BLaER1 treated with 17β-estradiol and CSF1 and Interleukin-3, amounts not matched to agents 10 nM and 100 nM (cell line): ENCODE measurements around the gene ZNF512B.

Experiments used
- H3K27ac ChIP-seq, 11 experiments: shearing (Covaris generic); formaldehyde crosslinking; 2 replicates each; pipeline ENCODE4 v1.8.1; 2022
- H3K27me3 ChIP-seq, 11 experiments: shearing (Covaris generic); formaldehyde crosslinking; 2 replicates each; pipeline ENCODE4 v1.8.1; 2022
- H3K36me3 ChIP-seq, 11 experiments: shearing (Covaris generic); formaldehyde crosslinking; 2 replicates each; pipeline ENCODE4 v1.8.1; 2022
- H3K4me1 ChIP-seq, 10 experiments: shearing (Covaris generic); formaldehyde crosslinking; 2 replicates each; pipeline ENCODE4 v1.8.1; 2022
- H3K4me2 ChIP-seq, 11 experiments: shearing (Covaris generic); formaldehyde crosslinking; 2 replicates each; pipeline ENCODE4 v1.8.1; 2022
- H3K4me3 ChIP-seq, 10 experiments: shearing (Covaris generic); formaldehyde crosslinking; 2 replicates each; pipeline ENCODE4 v1.8.1; 2022
- H3K9ac ChIP-seq, 11 experiments: shearing (Covaris generic); formaldehyde crosslinking; 2 replicates each; pipeline ENCODE4 v1.8.1; 2022
- H3K9me3 ChIP-seq, 11 experiments: shearing (Covaris generic); formaldehyde crosslinking; replicated peaks in 1 of 11; 2 replicates each; pipeline ENCODE4 v1.8.1; 2022
- H4K20me1 ChIP-seq, 11 experiments: shearing (Covaris generic); formaldehyde crosslinking; 2 replicates each; pipeline ENCODE4 v1.8.1; 2022
- Cebpa-rat ChIP-seq, 11 experiments: shearing (Covaris generic); IDR thresholded peaks; 2 replicates each; pipeline ENCODE4 v1.8.1; 2022

The ZNF512B gene

GRCh38 chr20:63945031-63945658, 24.6 kb downstream of the ZNF512B start:
- peaks cover 93 to 96% (median 95%) of the 10 kb centered on the region in 11 experiments for H4K20me1 ChIP-seq
- TF ChIP-seq Cebpa-rat (IDR thresholded peaks at IDR 0.05) = no peak
- no peaks in the 10 kb centered on the region for H3K9me3 ChIP-seq
- peak overlapping the region in 2 of 11 experiments; percentile 18 to 44; a peak in 2 of 22 replicates for H3K9ac ChIP-seq
- peaks cover 48 to 60% (median 55%) of the 10 kb centered on the region in 11 experiments for H3K36me3 ChIP-seq
- no peaks in the 10 kb centered on the region for H3K27me3 ChIP-seq
- no peak overlapping the region for H3K4me3 ChIP-seq
- peaks cover 62 to 71% (median 66%) of the 10 kb centered on the region in 10 experiments for H3K4me1 ChIP-seq
- H3K27ac ChIP-seq = no peak overlapping the region
- no peak overlapping the region for H3K4me2 ChIP-seq

GRCh38 chr20:63944078-63944941, 25.4 kb downstream of the ZNF512B start:
- H3K27ac ChIP-seq = no peak overlapping the region
- peak overlapping the region in 1 of 11 experiments; percentile 54; a peak in 3 of 22 replicates for H3K9ac ChIP-seq
- peaks cover 53 to 69% (median 62%) of the 10 kb centered on the region in 11 experiments for H3K36me3 ChIP-seq
- peaks cover 93 to 96% (median 95%) of the 10 kb centered on the region in 11 experiments for H4K20me1 ChIP-seq
- TF ChIP-seq Cebpa-rat (IDR thresholded peaks at IDR 0.05) = no peak
- H3K4me1 ChIP-seq = peaks cover 56 to 66% (median 61%) of the 10 kb centered on the region in 10 experiments
- H3K27me3 ChIP-seq = no peaks in the 10 kb centered on the region
- H3K4me3 ChIP-seq = no peak overlapping the region
- H3K9me3 ChIP-seq = no peaks in the 10 kb centered on the region
- no peak overlapping the region for H3K4me2 ChIP-seq

- TF ChIP-seq Cebpa-rat (IDR thresholded peaks at IDR 0.05) = no peak
- peak overlapping the region in 3 of 11 experiments; percentile 50 to 56 (median 54); a peak in 3 of 22 replicates for H3K9ac ChIP-seq
- no peak overlapping the region for H3K4me3 ChIP-seq
- H3K4me1 ChIP-seq = peaks cover 50 to 65% (median 57%) of the 10 kb centered on the region in 10 experiments
- peak overlapping the region in 1 of 11 experiments; percentile 67; a peak in 1 of 22 replicates for H3K27ac ChIP-seq
- no peaks in the 10 kb centered on the region; a peak in 1 of 22 replicates for H3K9me3 ChIP-seq
- H3K27me3 ChIP-seq = no peaks in the 10 kb centered on the region
- peak overlapping the region in 3 of 11 experiments; percentile 9 to 73 (median 70); a peak in 1 of 22 replicates for H3K4me2 ChIP-seq
- peaks cover 58 to 74% (median 67%) of the 10 kb centered on the region in 11 experiments for H3K36me3 ChIP-seq
- H4K20me1 ChIP-seq = peaks cover 93 to 96% (median 95%) of the 10 kb centered on the region in 11 experiments
Measured at GRCh38 chr20:63943808-63944077, 26.0 kb downstream of the ZNF512B start.

- Histone ChIP-seq H3K9ac (peak overlapping the region in 10 of 11 experiments; percentile 3 to 67 (median 53); a peak in 15 of 22 replicates), H3K27ac (peak overlapping the region in 9 of 11 experiments; percentile 48 to 78 (median 65); a peak in 15 of 22 replicates), H3K36me3 (peaks cover 60 to 78% (median 71%) of the 10 kb centered on the region in 11 experiments), H3K9me3 (no peaks in the 10 kb centered on the region; a peak in 1 of 22 replicates), H4K20me1 (peaks cover 91 to 95% (median 94%) of the 10 kb centered on the region in 11 experiments), H3K4me3 (peak overlapping the region in 2 of 10 experiments; percentile 39 to 40; a peak in 3 of 20 replicates), H3K27me3 (no peaks in the 10 kb centered on the region), H3K4me2 (peak overlapping the region; percentile 49 to 87 (median 73); a peak in 21 of 22 replicates), H3K4me1 (peaks cover 44 to 61% (median 51%) of the 10 kb centered on the region in 10 experiments)
- TF ChIP-seq Cebpa-rat (IDR thresholded peaks at IDR 0.05) = no peak
Measured at GRCh38 chr20:63942969-63943807, 26.5 kb downstream of the ZNF512B start.

- Histone ChIP-seq H3K4me2 (peak overlapping the region; percentile 49 to 87 (median 73)), H4K20me1 (peaks cover 91 to 95% (median 94%) of the 10 kb centered on the region in 11 experiments), H3K27ac (peak overlapping the region in 9 of 11 experiments; percentile 48 to 78 (median 65); a peak in 17 of 22 replicates), H3K27me3 (no peaks in the 10 kb centered on the region), H3K9me3 (no peaks in the 10 kb centered on the region; a peak in 1 of 22 replicates), H3K36me3 (peaks cover 64 to 86% (median 79%) of the 10 kb centered on the region in 11 experiments), H3K4me1 (peaks cover 37 to 53% (median 44%) of the 10 kb centered on the region in 10 experiments), H3K4me3 (peak overlapping the region in 2 of 10 experiments; percentile 39 to 40; a peak in 5 of 20 replicates), H3K9ac (peak overlapping the region in 10 of 11 experiments; percentile 3 to 67 (median 53); a peak in 15 of 22 replicates)
- TF ChIP-seq Cebpa-rat (IDR thresholded peaks at IDR 0.05) = no peak
Measured at GRCh38 chr20:63942250-63942951, 27.3 kb downstream of the ZNF512B start.

- peak overlapping the region in 9 of 10 experiments; percentile 9 to 54 (median 28); a peak in 7 of 20 replicates for H3K4me3 ChIP-seq
- H3K36me3 ChIP-seq = peaks cover 69 to 89% (median 87%) of the 10 kb centered on the region in 11 experiments
- peak overlapping the region in 10 of 11 experiments; percentile 62 to 78 (median 72); a peak in 20 of 22 replicates for H3K27ac ChIP-seq
- peaks cover 31 to 47% (median 37%) of the 10 kb centered on the region in 10 experiments for H3K4me1 ChIP-seq
- TF ChIP-seq Cebpa-rat (IDR thresholded peaks at IDR 0.05) = no peak
- H3K27me3 ChIP-seq = no peaks in the 10 kb centered on the region
- H3K4me2 ChIP-seq = peak overlapping the region; percentile 69 to 90 (median 82)
- peak overlapping the region; percentile 26 to 64 (median 47); a peak in 19 of 22 replicates for H3K9ac ChIP-seq
- no peaks in the 10 kb centered on the region; a peak in 1 of 22 replicates for H3K9me3 ChIP-seq
- peaks cover 90 to 95% (median 94%) of the 10 kb centered on the region in 11 experiments for H4K20me1 ChIP-seq
Measured at GRCh38 chr20:63941282-63942081, 28.2 kb downstream of the ZNF512B start.
